CD4-positive, alpha-beta T cell treated with Interferon alpha-2 for 1 hour (primary cell): ENCODE measurements around the gene PROCR.
"Not testable (repeated sequence)": the region's sequence is repeated elsewhere in the genome, so short reads cannot be mapped to it uniquely, and the experiment has no call there.

ENCODE experiments used
- DNase-seq, 2 donors: peaks; one replicate each; pipeline ENCODE4 v3.0.0-alpha.2; 2020 to 2022

The PROCR gene

GRCh38 chr20:35171753-35172433 is at the start of gene PROCR:
TSS of gene PROCR (plus strand) at chr20:35172072. CDS start at chr20:35172155, 83 bp downstream.
- peak; percentile 10 to 37 for DNase-seq

DNA sequence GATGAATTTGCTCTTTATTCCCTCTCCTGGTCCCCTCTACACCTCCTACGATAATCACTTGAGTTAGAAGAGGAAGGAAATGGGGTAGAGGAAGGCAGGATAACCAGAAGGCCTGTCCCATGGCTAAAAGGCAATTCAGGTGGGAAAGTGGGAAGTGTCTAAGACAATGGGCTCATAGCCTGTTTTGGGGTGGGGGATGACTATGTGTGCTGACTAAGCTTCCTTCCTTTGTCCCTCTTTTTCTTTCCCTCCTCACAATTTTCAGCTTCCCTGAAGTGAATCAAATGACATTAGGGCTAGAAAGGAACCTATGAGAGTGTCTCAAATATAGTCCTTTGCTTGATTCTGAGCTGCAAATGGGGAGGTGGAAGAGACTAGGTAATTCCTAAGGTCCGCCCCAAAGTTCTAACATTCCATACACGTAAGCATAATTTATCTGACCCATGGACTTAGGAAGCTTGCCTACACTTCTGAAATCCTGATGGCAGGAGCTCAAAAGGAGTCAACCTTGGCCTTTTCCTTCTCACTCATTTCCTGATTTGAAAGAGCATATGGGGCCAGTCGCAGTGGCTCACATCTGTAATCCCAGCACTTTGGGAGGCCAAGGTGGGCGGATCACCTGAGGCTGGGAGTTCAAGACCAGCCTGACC is 49.0 kb upstream of the PROCR start:
- no peak for DNase-seq

DNA sequence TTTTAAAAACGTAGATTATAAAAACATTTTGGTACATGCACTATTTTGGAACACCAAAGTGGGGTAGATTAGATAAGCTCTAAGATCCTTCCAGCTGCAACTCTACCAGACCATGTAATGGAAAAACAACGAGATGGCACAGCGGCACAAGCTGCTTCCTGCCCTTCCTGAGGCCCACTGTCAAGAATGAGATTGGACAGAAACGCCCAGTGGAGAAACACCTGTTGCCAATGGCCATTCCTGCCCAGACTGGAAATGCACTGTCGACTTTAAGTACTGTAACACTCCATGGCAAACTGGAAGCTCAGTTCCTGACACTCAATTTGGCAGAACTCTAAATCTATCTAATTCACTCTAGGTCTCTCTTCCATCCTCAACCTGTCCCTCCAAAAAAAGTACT is 46.1 kb upstream of the PROCR start:
- DNase-seq = no peak

DNA sequence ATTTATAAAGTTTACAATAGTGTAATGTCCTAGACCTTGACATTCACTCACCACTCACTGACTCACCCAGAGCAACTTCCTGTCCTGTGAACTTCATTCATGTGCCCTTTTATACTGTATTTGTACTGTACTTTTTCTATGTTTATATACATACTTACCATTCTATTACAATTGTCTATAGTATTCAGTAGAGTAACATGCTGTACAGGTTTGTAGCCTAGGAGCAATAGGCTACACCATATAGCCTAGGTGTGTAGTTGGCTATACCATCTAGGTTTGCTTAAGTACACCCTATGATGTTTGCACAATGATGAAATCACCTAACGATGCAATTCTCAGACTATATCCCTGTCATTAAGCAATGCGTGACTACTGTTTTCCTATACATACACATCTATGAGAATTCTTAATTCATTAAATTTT is 42.2 kb upstream of the PROCR start:
- DNase-seq = no peak

- DNase-seq = no peak
Observed at GRCh38 chr20:35131934-35132333, 39.9 kb upstream of the PROCR start.

- DNase-seq = no peak
Observed at GRCh38 chr20:35133031-35133430, 38.8 kb upstream of the PROCR start.

- no peak for DNase-seq
Observed at GRCh38 chr20:35133735-35134134, 38.1 kb upstream of the PROCR start.

DNA sequence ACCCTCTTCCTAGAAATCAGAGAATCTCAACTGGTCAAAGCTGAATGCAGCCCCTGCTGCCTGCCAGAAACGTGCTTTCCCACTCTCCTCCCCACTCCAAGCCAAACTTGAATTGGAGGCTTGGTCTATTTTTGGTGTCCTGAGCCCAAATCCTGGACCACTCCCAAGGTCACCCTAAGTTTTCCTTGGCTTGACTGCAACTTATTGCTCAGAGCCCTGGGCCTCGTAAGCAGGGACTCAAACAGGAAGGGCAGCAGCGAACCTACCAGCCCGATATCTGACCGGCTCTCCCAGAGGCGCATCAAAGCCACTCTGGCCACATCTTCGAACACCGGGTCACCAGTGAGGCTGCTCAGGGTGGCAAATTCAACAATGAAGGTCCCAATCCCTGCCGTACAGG is 37.4 kb upstream of the PROCR start:
- no peak for DNase-seq

DNA sequence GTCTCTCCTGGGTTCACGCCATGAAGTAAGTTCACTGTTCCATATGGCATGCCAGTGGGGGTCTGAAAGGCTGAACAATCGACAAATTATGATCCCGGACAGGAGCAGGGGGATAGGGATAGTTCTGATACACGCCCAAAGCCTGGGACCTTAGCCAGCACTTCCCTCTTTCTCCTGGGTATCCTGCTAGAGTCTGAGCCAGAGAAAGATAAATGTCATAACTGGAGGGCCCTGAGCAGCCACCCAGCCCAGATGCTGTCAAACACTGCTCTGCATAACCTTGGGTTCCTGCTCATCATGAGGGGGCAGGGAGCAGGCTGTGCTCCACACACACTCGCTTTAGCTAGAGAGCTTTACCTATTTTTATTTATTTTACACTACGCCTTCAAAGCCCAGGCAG is 37.0 kb upstream of the PROCR start:
- DNase-seq = no peak

- DNase-seq = no peak
Observed at GRCh38 chr20:35135867-35136586, 35.8 kb upstream of the PROCR start.

GRCh38 chr20:35144694-35145093 is 27.2 kb upstream of the PROCR start:
- DNase-seq = peak; percentile 37 to 59

GRCh38 chr20:35145141-35145564 is 26.7 kb upstream of the PROCR start:
- DNase-seq = peak; percentile 12 to 70

DNA sequence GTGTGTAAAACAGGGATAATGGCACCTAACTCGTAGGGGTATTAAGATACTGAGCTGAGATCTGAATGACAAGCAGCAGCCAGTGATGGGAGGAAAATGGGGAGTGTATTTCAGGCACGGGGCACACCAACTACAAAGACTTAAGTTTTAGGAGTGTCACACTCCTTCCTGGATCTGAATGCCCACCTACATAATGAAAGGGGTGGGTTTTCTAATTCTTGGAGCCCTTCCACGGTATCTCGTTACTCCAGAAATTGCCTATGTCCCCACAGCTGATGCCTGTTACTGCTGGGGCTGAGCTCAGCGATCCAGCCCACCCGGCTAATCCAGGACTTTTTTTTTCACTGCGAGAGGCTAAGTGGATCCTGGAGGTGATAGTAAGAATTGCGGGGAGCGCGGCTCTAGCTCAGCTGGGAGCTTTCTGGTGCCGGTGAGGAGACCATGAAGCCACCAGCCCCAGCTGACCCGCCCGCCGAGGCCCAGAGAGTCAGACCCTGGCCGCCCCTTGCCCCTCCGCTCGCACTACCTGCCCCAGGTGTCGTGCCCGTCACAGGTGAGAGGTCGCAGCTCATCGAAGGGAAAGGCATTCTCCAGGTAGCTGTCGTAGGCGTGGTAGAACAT is 25.5 kb upstream of the PROCR start:
- DNase-seq = no peak

GRCh38 chr20:35146920-35147574 is 24.8 kb upstream of the PROCR start, which contains the start of gene EDEM2:
TSS of gene EDEM2 (minus strand) at chr20:35147336. CDS start at chr20:35147258, 78 bp downstream.
- peak; percentile 95 to 96 for DNase-seq

GRCh38 chr20:35147575-35148071 is 24.2 kb upstream of the PROCR start:
- not testable (repeated sequence) for DNase-seq

DNA sequence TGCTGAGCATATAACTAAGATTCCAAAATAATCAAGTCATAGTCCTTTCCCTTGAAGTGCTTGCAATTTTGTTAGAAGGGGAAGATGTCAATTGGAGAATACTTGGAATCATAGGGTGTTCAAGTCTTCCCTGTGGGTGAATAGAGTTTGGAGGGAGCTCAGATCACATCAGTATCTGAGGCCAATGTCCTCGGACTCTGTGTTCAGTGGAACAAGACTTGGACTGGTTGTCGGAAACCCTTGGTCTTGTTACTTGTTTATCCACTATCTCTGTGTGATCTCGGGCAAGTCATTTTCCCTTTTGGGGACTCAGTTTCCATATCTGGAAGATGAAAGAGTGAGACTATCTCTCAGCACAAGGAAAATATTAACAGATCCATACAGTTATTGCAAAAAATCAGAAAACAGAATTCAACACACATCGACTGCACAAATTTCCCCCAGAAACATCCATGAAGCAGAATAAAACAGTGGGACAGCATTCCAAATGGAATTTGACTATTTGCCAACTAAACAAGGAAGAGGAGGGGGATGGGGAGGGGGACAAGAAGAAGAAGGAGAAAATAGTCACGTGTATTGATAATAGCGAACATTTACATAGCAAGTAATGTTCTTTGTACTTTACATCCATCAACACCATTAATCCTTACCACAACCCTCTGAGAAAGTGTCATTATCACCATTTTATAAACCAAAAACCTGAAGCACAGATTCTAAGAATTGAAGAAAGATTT is 20.9 kb upstream of the PROCR start:
- DNase-seq = no peak

DNA sequence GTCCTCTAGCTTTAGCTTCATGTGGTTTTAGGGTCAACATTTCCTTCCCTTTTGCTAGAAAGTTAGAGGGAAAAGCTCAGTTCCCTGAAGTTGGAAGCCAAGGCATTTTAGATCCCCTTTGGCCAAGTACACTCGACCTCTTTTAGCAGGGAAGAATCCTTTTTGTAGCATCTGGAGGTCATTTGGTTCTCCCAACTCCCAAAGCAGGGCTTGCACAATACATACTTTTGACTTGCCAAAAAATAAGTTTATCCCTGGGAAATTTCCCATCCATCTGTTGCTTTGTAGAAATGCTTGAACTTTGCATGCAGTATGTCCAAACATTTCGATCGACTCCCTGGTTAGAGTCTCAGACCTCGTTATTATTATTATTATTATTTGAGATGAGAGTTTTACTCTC is 20.1 kb upstream of the PROCR start:
- no peak for DNase-seq

GRCh38 chr20:35155936-35156335 is 15.9 kb upstream of the PROCR start:
- DNase-seq = no peak

DNA sequence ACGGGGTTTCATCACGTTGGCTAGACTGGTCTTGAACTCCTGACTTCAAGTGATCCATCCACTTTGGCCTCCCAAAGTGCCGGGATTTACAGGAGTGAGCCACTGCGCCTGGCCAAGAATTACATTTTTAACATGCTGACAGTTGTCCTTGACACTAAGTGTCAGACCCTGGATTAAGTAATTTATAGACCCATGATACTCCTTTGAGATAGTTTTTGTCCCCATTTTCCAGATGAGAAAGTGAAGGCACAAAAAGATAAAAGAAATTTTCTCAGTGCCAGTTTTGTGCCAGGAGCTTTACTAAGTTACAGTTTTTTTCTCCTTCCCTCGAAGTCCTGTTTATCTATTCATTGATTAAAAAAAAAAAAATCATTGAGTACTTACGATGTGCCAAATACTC is 14.9 kb upstream of the PROCR start:
- no peak for DNase-seq

DNA sequence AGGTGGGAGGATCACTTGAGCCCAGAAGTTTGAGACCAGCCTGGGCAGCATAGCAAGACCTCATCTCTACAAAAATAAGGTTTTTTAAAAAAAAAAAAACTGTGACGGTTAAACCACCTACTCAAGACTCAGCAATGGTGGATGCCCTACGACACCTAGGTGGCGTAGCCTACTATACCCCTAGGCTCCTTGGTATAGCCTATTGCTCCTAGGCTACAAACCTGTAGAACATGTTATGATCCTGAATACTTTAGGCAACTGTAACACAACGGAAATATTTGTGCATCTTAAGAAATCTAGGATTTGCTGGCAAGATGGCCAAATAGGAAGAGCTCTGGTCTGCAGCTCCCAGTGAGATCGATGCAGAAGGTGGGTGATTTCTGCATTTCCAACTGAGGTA is 11.5 kb upstream of the PROCR start:
- DNase-seq = not testable (repeated sequence)

GRCh38 chr20:35164531-35164930 is 7.3 kb upstream of the PROCR start:
- not testable (repeated sequence) for DNase-seq
